H1 (cell line): ENCODE results near the gene ST8SIA2. TPM values are rescaled to one million over a fixed set of nuclear protein-coding genes. Genes with fewer than 3 reads are reported as not detected.

ENCODE experiments used
- CTCF ChIA-PET: fragments of 300-600 bp; sonication (Branson Sonifier 250); formaldehyde crosslinking; loops from one replicate; lab custom pipeline; 2021; ENCODE audit not compliant: partially characterized antibody; lab: Charles Lee
- POLR2A ChIA-PET: fragments of 300-600 bp; sonication (Branson Sonifier 250); formaldehyde crosslinking; loops from one replicate; lab custom pipeline; 2021; ENCODE audit warnings: inconsistent platforms; ENCODE audit not compliant: partially characterized antibody; lab: Charles Lee
- DNase-seq, 2 experiments: peaks; one replicate each; pipeline versions ENCODE4 v3.0.0 to v3.0.0-alpha.2; 2010 to 2022; ENCODE audit warnings: low spot score in 2 of 2, low read depth in 1 of 2, mixed read lengths in 1 of 2
- FAIRE-seq: peaks from 2 replicates; lab custom pipeline; 2011; peaks lifted over from hg19 to GRCh38; lab: Jason Lieb, UNC
- H2AFZ ChIP-seq: 2 replicates; pipeline ENCODE4 v1.8.1; 2012; ENCODE audit warnings: low read length, inconsistent platforms
- H2AK5ac ChIP-seq: 2 replicates; pipeline ENCODE4 v1.6.1; 2013; ENCODE audit warnings: low read depth, low read length
- H2BK120ac ChIP-seq: replicated peaks from 2 replicates; pipeline ENCODE3; 2013; ENCODE audit warnings: low read depth, low read length, inconsistent platforms
- H2BK12ac ChIP-seq: 2 replicates; pipeline ENCODE4 v1.6.1; 2013; ENCODE audit warnings: low read depth, low read length
- H2BK15ac ChIP-seq: 2 replicates; pipeline ENCODE4 v1.6.1; 2013; ENCODE audit warnings: low read length
- H2BK20ac ChIP-seq: 2 replicates; pipeline ENCODE4 v1.6.1; 2013; ENCODE audit warnings: low read length
- H2BK5ac ChIP-seq: 2 replicates; pipeline ENCODE4 v1.6.1; 2013; ENCODE audit warnings: low read depth, low read length
- H3K14ac ChIP-seq: 2 replicates; pipeline ENCODE4 v1.6.1; 2013; ENCODE audit warnings: inconsistent platforms; ENCODE audit not compliant: insufficient read length
- H3K18ac ChIP-seq: 2 replicates; pipeline ENCODE4 v1.6.1; 2013; ENCODE audit warnings: low read length; ENCODE audit errors: extremely low read depth
- H3K23ac ChIP-seq: 2 replicates; pipeline ENCODE4 v1.6.1; 2013; ENCODE audit warnings: inconsistent platforms; ENCODE audit not compliant: insufficient read length
- H3K23me2 ChIP-seq: 2 replicates; pipeline ENCODE4 v1.6.1; 2013; ENCODE audit warnings: low read depth, low read length
- H3K27ac ChIP-seq: 2 replicates; pipeline ENCODE4 v1.6.1; 2011; ENCODE audit warnings: low read depth, low read length, inconsistent platforms
- H3K27me3 ChIP-seq, 4 experiments: replicated peaks in 1 of 4; 1 replicate in 1 of 4; 2 replicates in 3 of 4; pipeline versions ENCODE4 v1.6.1 to v1.8.1; 2011 to 2013; ENCODE audit warnings: low read length in 3 of 4, mild to moderate bottlenecking in 3 of 4, inconsistent platforms in 2 of 4, mixed read lengths in 2 of 4, moderate library complexity in 1 of 4; ENCODE audit not compliant: control insufficient read depth in 3 of 4, insufficient read depth in 3 of 4; ENCODE audit errors: extremely low read depth in 1 of 4
- H3K36me3 ChIP-seq, 4 experiments: 2 replicates each; pipeline versions ENCODE4 v1.6.1 to v1.8.1; 2011 to 2013; ENCODE audit warnings: mild to moderate bottlenecking in 4 of 4, low read length in 3 of 4, moderate library complexity in 2 of 4, control low read depth in 1 of 4, inconsistent platforms in 1 of 4; ENCODE audit not compliant: insufficient read depth in 4 of 4, control insufficient read depth in 2 of 4
- H3K4ac ChIP-seq: replicated peaks from 2 replicates; pipeline ENCODE3; 2013; ENCODE audit warnings: low read length, low read depth, mixed read lengths, inconsistent platforms; ENCODE audit not compliant: insufficient read length
- H3K4me1 ChIP-seq, 4 experiments: replicated peaks in 1 of 4; 1 replicate in 1 of 4; 2 replicates in 3 of 4; pipeline versions ENCODE4 v1.6.1 to v1.8.1; 2011 to 2013; ENCODE audit warnings: low read length in 3 of 4, inconsistent platforms in 2 of 4, mixed read lengths in 1 of 4; ENCODE audit not compliant: insufficient read depth in 4 of 4, control insufficient read depth in 3 of 4
- H3K4me2 ChIP-seq, 2 experiments: 2 replicates each; pipeline versions ENCODE4 v1.6.1 to v1.8.1; 2011 to 2013; ENCODE audit warnings: low read depth in 2 of 2, low read length in 2 of 2, control low read depth in 1 of 2, inconsistent platforms in 1 of 2, mild to moderate bottlenecking in 1 of 2; ENCODE audit not compliant: insufficient read depth in 1 of 2
- H3K4me3 ChIP-seq, 4 experiments: fragments of 200-600, 300-600 bp in 1 of 4; sonication (generic), shearing (Covaris generic), sonication (Bioruptor Twin) in 1 of 4; 2 replicates each; pipeline versions ENCODE4 v1.5.1 to v1.8.1; 2011 to 2016; ENCODE audit warnings: low read length in 4 of 4, low read depth in 3 of 4, control low read depth in 2 of 4, inconsistent platforms in 2 of 4, mild to moderate bottlenecking in 2 of 4, mixed read lengths in 1 of 4, moderate library complexity in 1 of 4; ENCODE audit not compliant: insufficient read depth in 2 of 4; ENCODE audit errors: extremely low read depth in 1 of 4
- H3K56ac ChIP-seq: replicated peaks from 2 replicates; pipeline ENCODE3; 2013; ENCODE audit warnings: low read depth, mild to moderate bottlenecking, mixed read lengths, low read length, inconsistent platforms; ENCODE audit not compliant: insufficient read length
- H3K79me1 ChIP-seq: 2 replicates; pipeline ENCODE4 v1.6.1; 2013; ENCODE audit warnings: low read depth, low read length, control low read depth
- H3K79me2 ChIP-seq, 2 experiments: 2 replicates each; pipeline versions ENCODE4 v1.6.1 to v1.8.1; 2012 to 2013; ENCODE audit warnings: low read length in 2 of 2, mild to moderate bottlenecking in 2 of 2, inconsistent platforms in 1 of 2; ENCODE audit not compliant: insufficient read depth in 2 of 2, control insufficient read depth in 1 of 2
- H3K9ac ChIP-seq, 4 experiments: replicated peaks in 1 of 4; 1 replicate in 1 of 4; 2 replicates in 3 of 4; pipeline versions ENCODE4 v1.6.1 to v1.8.1; 2011 to 2013; ENCODE audit warnings: low read depth in 3 of 4, low read length in 3 of 4, control low read depth in 2 of 4, mild to moderate bottlenecking in 2 of 4, moderate library complexity in 2 of 4, inconsistent platforms in 1 of 4; ENCODE audit errors: extremely low read depth in 1 of 4
- H3K9me3 ChIP-seq, 2 experiments: 2 replicates each; pipeline versions ENCODE4 v1.6.1 to v1.8.1; 2012 to 2013; ENCODE audit warnings: mild to moderate bottlenecking in 2 of 2, moderate library complexity in 2 of 2, control low read depth in 1 of 2, inconsistent platforms in 1 of 2, low read depth in 1 of 2, low read length in 1 of 2, mixed read lengths in 1 of 2; ENCODE audit not compliant: insufficient read depth in 2 of 2
- H4K20me1 ChIP-seq, 2 experiments: replicated peaks in 1 of 2; 2 replicates each; pipeline versions ENCODE3 to v1.8.1; 2011 to 2013; ENCODE audit warnings: inconsistent platforms in 2 of 2, low read length in 2 of 2, mild to moderate bottlenecking in 1 of 2; ENCODE audit not compliant: insufficient read depth in 2 of 2, control insufficient read depth in 1 of 2
- H4K5ac ChIP-seq: 2 replicates; pipeline ENCODE4 v1.6.1; 2013; ENCODE audit warnings: low read length, low read depth, mixed read lengths, inconsistent platforms; ENCODE audit not compliant: insufficient read length
- H4K8ac ChIP-seq: 2 replicates; pipeline ENCODE4 v1.8.0; 2013; ENCODE audit warnings: mild to moderate bottlenecking, moderate library complexity, low read length, inconsistent platforms; ENCODE audit not compliant: insufficient read depth; ENCODE audit errors: extremely low read depth
- H4K91ac ChIP-seq: replicated peaks from 2 replicates; pipeline ENCODE3; 2013; ENCODE audit warnings: low read length, mixed read lengths, inconsistent platforms; ENCODE audit not compliant: insufficient read length
- CTBP2 ChIP-seq: IDR thresholded peaks from 2 replicates; pipeline ENCODE4 v1.7.0; 2011; ENCODE audit warnings: borderline replicate concordance, mild to moderate bottlenecking, moderate library complexity, mixed read lengths, low read length; ENCODE audit not compliant: insufficient read depth, insufficient read length
- KDM5A ChIP-seq: fragments of 200-600 bp; IDR thresholded peaks from 2 replicates; pipeline ENCODE4 v1.7.1; 2012; ENCODE audit warnings: mild to moderate bottlenecking, low read length, inconsistent platforms, mixed read lengths
- PHF8 ChIP-seq: fragments of 200-600 bp; sonication (generic); conservative IDR thresholded peaks from 2 replicates; pipeline ENCODE4 v1.7.1; 2012; ENCODE audit warnings: low read depth, mild to moderate bottlenecking, inconsistent platforms, low read length, moderate library complexity
- SIRT6 ChIP-seq: IDR thresholded peaks from one replicate; pipeline ENCODE4 v1.7.1; 2012; ENCODE audit warnings: low read length, inconsistent platforms
- SP2 ChIP-seq: IDR thresholded peaks from 2 replicates; pipeline ENCODE4 v1.6.1; 2012; ENCODE audit warnings: mild to moderate bottlenecking, low read length, inconsistent platforms
- TCF12 ChIP-seq: IDR thresholded peaks from 2 replicates; pipeline ENCODE4 v1.6.1; 2011; ENCODE audit warnings: low read depth, mild to moderate bottlenecking, low read length
- whole genome bisulfite sequencing, 2 experiments: shearing (Covaris generic) in 1 of 2; methylation state at CpG; one replicate each; pipeline versions ENCODE4 v1.1.6 to v1.1.7; 2013 to 2015; ENCODE audit warnings: low lambda C conversion rate in 2 of 2, mixed read lengths in 2 of 2, inconsistent platforms in 1 of 2, low coverage in 1 of 2, missing lambda C conversion rate in 1 of 2; ENCODE audit not compliant: insufficient replicate concordance in 2 of 2, insufficient coverage in 1 of 2, insufficient read length in 1 of 2; ENCODE audit errors: extremely low coverage in 1 of 2, missing lambda C conversion rate in 1 of 2; 5-methylcytosine and 5-hydroxymethylcytosine counted together
- polyA plus RNA-seq, 7 experiments: library from polyadenylated mRNA; depleted of rRNA in 3 of 7; stranded (reverse) in 5 of 7; unstranded in 2 of 7; fragments of >200 nt in 5 of 7; fragments of 200-250 nt in 2 of 7; gene quantifications; 1 replicate in 5 of 7; 2 replicates in 1 of 7; 4 replicates in 1 of 7; pipeline versions ENCODE4 v1.2.1 to v1.2.3, GENCODE V29; 2011 to 2013; ENCODE audit warnings: missing spikeins in 2 of 7, mixed read lengths in 2 of 7
- total RNA-seq: library from RNA; stranded (reverse); fragmentation: NEBNext Ultra II Directional; extraction: Animal tissue kit (Norgen Biotek cat#: 25700); gene quantifications from 2 replicates; pipeline ENCODE4 v1.2.1, GENCODE V29; 2021

The ST8SIA2 gene
- total and polyA plus RNA-seq, 2 of the 8 experiments (the other 6 are each of a cell fraction or from before 2014, with no cell fraction given) = 3.0 to 4.5 TPM

DNA sequence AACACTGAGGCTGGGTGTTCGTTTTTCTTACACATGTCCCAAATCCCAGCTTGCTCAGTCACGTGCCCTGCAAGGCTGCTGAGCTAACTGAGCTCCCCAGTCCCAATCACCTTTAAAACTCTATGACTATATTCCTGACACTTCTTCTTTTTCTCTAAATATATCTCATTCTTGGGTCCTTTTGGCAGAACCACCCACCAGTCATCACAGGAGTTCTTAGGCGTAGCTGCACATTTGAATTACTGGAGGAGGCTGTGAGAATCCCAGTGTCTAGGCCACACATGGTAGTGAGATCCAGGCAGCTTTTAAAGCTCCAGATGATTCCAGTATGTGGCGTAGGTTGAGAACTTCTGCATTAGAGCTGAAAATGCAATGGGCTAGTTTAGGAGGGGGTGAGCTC, 66.3 kb downstream of the ST8SIA2 start:
- Histone ChIP-seq H3K27me3 (no peaks in the 10 kb centered on the region), H3K23me2 (no peaks in the 10 kb centered on the region), H3K4me2 (no peak overlapping the region), H3K4me1 (no peaks in the 10 kb centered on the region), H3K27ac (no peak overlapping the region), H2AFZ (no peak overlapping the region), H2BK12ac (no peak overlapping the region), H4K8ac (no peak overlapping the region), H4K5ac (no peak overlapping the region), H2BK120ac (no peak overlapping the region), H4K20me1 (no peaks in the 10 kb centered on the region), H3K4me3 (no peak overlapping the region), H4K91ac (no peak overlapping the region), H3K18ac (no peak overlapping the region), H3K56ac (no peak overlapping the region), H3K14ac (no peak overlapping the region), H3K79me1 (no peaks in the 10 kb centered on the region), H2BK5ac (no peak overlapping the region), H3K4ac (no peak overlapping the region), H3K23ac (no peak overlapping the region), H2BK15ac (no peak overlapping the region), H3K9ac (no peak overlapping the region), H3K36me3 (no peaks in the 10 kb centered on the region), H2AK5ac (no peak overlapping the region), H2BK20ac (no peak overlapping the region), H3K9me3 (no peaks in the 10 kb centered on the region), H3K79me2 (no peaks in the 10 kb centered on the region)
- no peak for FAIRE-seq
- TF ChIP-seq SP2 (no peak), KDM5A (no peak), PHF8 (no peak), SIRT6 (no peak), TCF12 (no peak), CTBP2 (no peak)
- CTCF ChIA-PET = interaction anchor here (0.9 kb wide), 1 partner anchor 11 kb away, joined by 3 read pairs; no protein-coding TSS in a partner anchor
- 88% methylated on average over 4 of the region's 4 CpGs; no CpG with 5 or more reads in 1 of the 2 experiments for WGBS, 2 experiments
- POLR2A ChIA-PET = no interaction called here
- no peak for DNase-seq
